ENCODE data around the gene PCDHGA2. TPM values are rescaled to one million over a fixed set of nuclear protein-coding genes. Genes with fewer than 3 reads are reported as not detected.

PCDHGA2 gene
- total RNA-seq, 1 experiment from 2014 or later, result not detected

GRCh38 chr5:141355641-141356040, 17.1 kb downstream of the PCDHGA2 start:
- Histone ChIP-seq H3K27ac (ENCODE audit: low read length) (no peak overlapping the region), H3F3A (ENCODE audit: low read length, unreplicated experiment) (no peaks in the 10 kb centered on the region), H3K4me2 (ENCODE audit: low read length) (no peak overlapping the region), H3K9me3 (ENCODE audit: low read length) (no peaks in the 10 kb centered on the region), H2AFZ (ENCODE audit: low read length) (no peak overlapping the region), H3K4me3 (ENCODE audit: low read length) (no peak overlapping the region), H3K79me2 (ENCODE audit: low read length) (no peaks in the 10 kb centered on the region), H3K4me1 (ENCODE audit: insufficient read depth, low read length) (no peaks in the 10 kb centered on the region), H3K9me2 (replicated peaks; ENCODE audit: low read length) (no peaks in the 10 kb centered on the region), H3K36me3 (ENCODE audit: low read depth, low read length) (no peaks in the 10 kb centered on the region), H3K9ac (ENCODE audit: low read length) (no peak overlapping the region), H4K20me1 (ENCODE audit: low read length) (no peaks in the 10 kb centered on the region), H3K27me3 (ENCODE audit: low read length) (no peaks in the 10 kb centered on the region)
- ATAC-seq, result no peak
- TF ChIP-seq EZH2phosphoT487 (IDR thresholded peaks at IDR 0.05; ENCODE audit: borderline replicate concordance, low read length) (no peak), CTCF (conservative IDR thresholded peaks at IDR 0.05; ENCODE audit: low read depth, low read length) (no peak), EZH2 (IDR thresholded peaks at IDR 0.05; ENCODE audit: low read length, unreplicated experiment) (no peak)
- no TSS peak for BruUV-seq (replicated peaks)
- ChIA-PET CTCF (no interaction called here), POLR2A (ENCODE audit: unreplicated experiment) (no interaction called here)
- no peak for DNase-seq
- intact Hi-C loops (cut with micrococcal nuclease), result no loop called here

GRCh38 chr5:141356133-141356532, 17.6 kb downstream of the PCDHGA2 start:
- intact Hi-C loops (cut with micrococcal nuclease), result no loop called here
- CTCF ChIA-PET, result interaction anchor here (0.6 kb wide), 1 partner anchor 26 kb away, joined by 4 read pairs; the partner anchor contains the start of gene PCDHGA1
- no peak for DNase-seq
- Histone ChIP-seq H3K36me3 (ENCODE audit: low read depth, low read length) (no peaks in the 10 kb centered on the region), H3K4me1 (ENCODE audit: insufficient read depth, low read length) (no peaks in the 10 kb centered on the region), H3K4me2 (ENCODE audit: low read length) (no peak overlapping the region), H3K4me3 (ENCODE audit: low read length) (no peak overlapping the region), H3K9me3 (ENCODE audit: low read length) (no peaks in the 10 kb centered on the region), H3K9ac (ENCODE audit: low read length) (no peak overlapping the region), H3K79me2 (ENCODE audit: low read length) (no peaks in the 10 kb centered on the region), H4K20me1 (ENCODE audit: low read length) (no peaks in the 10 kb centered on the region), H3K9me2 (replicated peaks; ENCODE audit: low read length) (no peaks in the 10 kb centered on the region), H3K27me3 (ENCODE audit: low read length) (no peaks in the 10 kb centered on the region), H3K27ac (ENCODE audit: low read length) (no peak overlapping the region), H2AFZ (ENCODE audit: low read length) (no peak overlapping the region), H3F3A (ENCODE audit: low read length, unreplicated experiment) (no peaks in the 10 kb centered on the region)
- TF ChIP-seq EZH2 (IDR thresholded peaks at IDR 0.05; ENCODE audit: low read length, unreplicated experiment) (no peak), EZH2phosphoT487 (IDR thresholded peaks at IDR 0.05; ENCODE audit: borderline replicate concordance, low read length) (no peak), CTCF (conservative IDR thresholded peaks at IDR 0.05; ENCODE audit: low read depth, low read length) (no peak)
- POLR2A ChIA-PET (ENCODE audit: unreplicated experiment), result no interaction called here
- no TSS peak for BruUV-seq (replicated peaks)
- ATAC-seq, result no peak

- Histone ChIP-seq H3K4me2 (ENCODE audit: low read length) (no peak overlapping the region), H3K9ac (ENCODE audit: low read length) (no peak overlapping the region), H3K36me3 (ENCODE audit: low read depth, low read length) (no peaks in the 10 kb centered on the region), H3K4me3 (ENCODE audit: low read length) (no peak overlapping the region), H3K4me1 (ENCODE audit: insufficient read depth, low read length) (no peaks in the 10 kb centered on the region), H3K27ac (ENCODE audit: low read length) (no peak overlapping the region), H3K27me3 (ENCODE audit: low read length) (no peaks in the 10 kb centered on the region), H3K79me2 (ENCODE audit: low read length) (no peaks in the 10 kb centered on the region), H2AFZ (ENCODE audit: low read length) (no peak overlapping the region), H3K9me3 (ENCODE audit: low read length) (no peaks in the 10 kb centered on the region; the same call in 1 of the 2 replicates), H3F3A (ENCODE audit: low read length, unreplicated experiment) (no peaks in the 10 kb centered on the region), H4K20me1 (ENCODE audit: low read length) (no peaks in the 10 kb centered on the region), H3K9me2 (replicated peaks; ENCODE audit: low read length) (no peaks in the 10 kb centered on the region)
- no TSS peak for BruUV-seq (replicated peaks)
- ChIA-PET POLR2A (ENCODE audit: unreplicated experiment) (no interaction called here), CTCF (no interaction called here)
- TF ChIP-seq CTCF (conservative IDR thresholded peaks at IDR 0.05; ENCODE audit: low read depth, low read length) (no peak), EZH2 (IDR thresholded peaks at IDR 0.05; ENCODE audit: low read length, unreplicated experiment) (no peak), EZH2phosphoT487 (IDR thresholded peaks at IDR 0.05; ENCODE audit: borderline replicate concordance, low read length) (no peak)
- intact Hi-C loops (cut with micrococcal nuclease), result no loop called here
- DNase-seq (no peak), ATAC-seq (no peak)
Measured at GRCh38 chr5:141356950-141357349, 18.4 kb downstream of the PCDHGA2 start.
